K562 (cell line): Measurements from ENCODE around the gene NABP2. TPM values are rescaled to one million over a fixed set of nuclear protein-coding genes. Genes with fewer than 3 reads are reported as not detected.

Experiments used
- CBFA2T3 ChIP-seq: fragments of 450-650 bp; IDR thresholded peaks from 2 replicates; pipeline ENCODE4 v1.6.1; 2017
- CEBPZ ChIP-seq: fragments of 150-350 bp; IDR thresholded peaks from 2 replicates; pipeline ENCODE4 v1.6.1; 2014; ENCODE audit warnings: low read depth, mild to moderate bottlenecking, low read length, borderline replicate concordance
- ESRRA ChIP-seq: fragments of 450-650 bp; IDR thresholded peaks from 2 replicates; pipeline ENCODE4 v1.6.1; 2014; ENCODE audit warnings: low read depth, mild to moderate bottlenecking, moderate library complexity, borderline replicate concordance
- GMEB1 ChIP-seq: fragments of 250-450 bp; sonication (Bioruptor Pico); IDR thresholded peaks from 2 replicates; pipeline ENCODE4 v1.4.0; 2020; ENCODE audit warnings: mild to moderate bottlenecking
- GTF2A2 ChIP-seq: IDR thresholded peaks from 2 replicates; pipeline ENCODE4 v1.6.1; 2016; ENCODE audit warnings: mild to moderate bottlenecking, missing genetic modification characterization, missing compliant biosample characterization
- HDAC2 ChIP-seq: fragments of 450-650 bp; IDR thresholded peaks from 2 replicates; pipeline ENCODE4 v1.6.1; 2016; ENCODE audit warnings: mild to moderate bottlenecking
- HMG20B ChIP-seq: fragments of 250-450 bp; sonication (Bioruptor Pico); IDR thresholded peaks from 2 replicates; pipeline ENCODE4 v1.5.0; 2021; ENCODE audit warnings: mild to moderate bottlenecking
- KDM5B ChIP-seq: fragments of 200-600 bp; sonication (generic); IDR thresholded peaks from 2 replicates; pipeline ENCODE4 v1.6.1; 2012; ENCODE audit warnings: low read depth, mild to moderate bottlenecking, moderate library complexity, low read length, control low read depth, inconsistent platforms; ENCODE audit not compliant: insufficient replicate concordance
- MAFG ChIP-seq: fragments of 450-650 bp; conservative IDR thresholded peaks from 2 replicates; pipeline ENCODE4 v1.6.1; 2016; ENCODE audit warnings: missing genetic modification characterization, missing compliant biosample characterization
- MEF2D ChIP-seq: conservative IDR thresholded peaks from 2 replicates; pipeline ENCODE4 v1.6.1; 2016; ENCODE audit warnings: low read depth, missing genetic modification characterization, missing compliant biosample characterization
- NFE2L1 ChIP-seq: fragments of 450-650 bp; IDR thresholded peaks from 2 replicates; pipeline ENCODE4 v1.6.1; 2016; ENCODE audit warnings: missing genetic modification characterization, low read depth, mild to moderate bottlenecking, missing compliant biosample characterization, moderate library complexity, borderline replicate concordance
- NONO ChIP-seq, 2 experiments: fragments of 200-400 bp in 1 of 2; fragments of 450-650 bp in 1 of 2; formaldehyde crosslinking in 1 of 2; IDR thresholded peaks; 2 replicates each; pipeline ENCODE4 v1.6.1; 2017; ENCODE audit warnings: low read depth in 2 of 2, mild to moderate bottlenecking in 2 of 2, moderate library complexity in 2 of 2, low read length in 1 of 2
- SMARCA5 ChIP-seq: fragments of 450-650 bp; IDR thresholded peaks from 2 replicates; pipeline ENCODE4 v1.6.1; 2016
- SPI1 ChIP-seq: IDR thresholded peaks from 2 replicates; pipeline ENCODE4 v1.6.1; 2011; ENCODE audit warnings: low read depth, low read length, control low read depth, borderline replicate concordance
- THAP7 ChIP-seq: fragments of 250-450 bp; sonication (Bioruptor Pico); IDR thresholded peaks from 2 replicates; pipeline ENCODE4 v1.5.0; 2021
- U2AF2 ChIP-seq: fragments of 200-400 bp; formaldehyde crosslinking; optimal IDR thresholded peaks from 2 replicates; pipeline ENCODE3; 2017; ENCODE audit warnings: low read depth, mild to moderate bottlenecking, low read length
- ZBTB1 ChIP-seq: sonication (generic); formaldehyde crosslinking; IDR thresholded peaks from 2 replicates; pipeline ENCODE4 v1.8.1; 2023; ENCODE audit warnings: missing genetic modification reagents, low read depth, mild to moderate bottlenecking, borderline replicate concordance
- ZNF12 ChIP-seq: sonication (generic); formaldehyde crosslinking; IDR thresholded peaks from 2 replicates; pipeline ENCODE4 v1.4.0; 2020; ENCODE audit warnings: mild to moderate bottlenecking, missing genetic modification reagents
- ZNF146 ChIP-seq: IDR thresholded peaks from one replicate; pipeline ENCODE4 v1.6.1; 2018; ENCODE audit warnings: missing compliant biosample characterization; ENCODE audit not compliant: unreplicated experiment
- ZNF253 ChIP-seq: fragments of 250-450 bp; sonication (Bioruptor Pico); conservative IDR thresholded peaks from 2 replicates; pipeline ENCODE4 v1.6.1; 2021; ENCODE audit warnings: mild to moderate bottlenecking
- ZNF280B ChIP-seq: fragments of 250-450 bp; sonication (Bioruptor Pico); IDR thresholded peaks from 2 replicates; pipeline ENCODE4 v1.5.1; 2021; ENCODE audit warnings: mild to moderate bottlenecking
- ZNF785 ChIP-seq: fragments of 250-450 bp; sonication (Bioruptor Pico); IDR thresholded peaks from 2 replicates; pipeline ENCODE4 v1.4.0; 2020; ENCODE audit warnings: mild to moderate bottlenecking
- polyA plus RNA-seq, 8 experiments: library from polyadenylated mRNA; depleted of rRNA in 4 of 8; stranded (reverse) in 5 of 8; unstranded in 3 of 8; fragments of >200 nt; fragmentation: Nextera tagmentation in 2 of 8; fragmentation: Illumina TruSeq in 1 of 8; extraction: Ambion mirVana in 2 of 8; extraction: Trizol in 1 of 8; gene quantifications; 2 replicates each; pipeline versions ENCODE4 v1.2.1 to v1.2.3, GENCODE V29; 2011 to 2014; ENCODE audit warnings: inconsistent platforms in 1 of 8, missing spikeins in 1 of 8
- total RNA-seq, 7 experiments: library from RNA; depleted of rRNA in 6 of 7; stranded (reverse); fragments of >200 nt in 6 of 7; fragmentation: Illumina TruSeq in 2 of 7; extraction: Trizol in 2 of 7; gene quantifications; 2 replicates each; pipeline versions ENCODE4 v1.2.1 to v1.2.3, GENCODE V29; 2011 to 2021; ENCODE audit warnings: low replicate concordance in 1 of 7

Gene NABP2
- total and polyA plus RNA-seq, 9 of the 15 experiments (the other 6 are each of a cell fraction or from before 2014, with no cell fraction given): 11.3 to 60.6 (median 43.5) TPM

- TF ChIP-seq CEBPZ (no peak), MAFG (tag) (no peak), SPI1 (peak; percentile 57; the same call in 1 of the 2 replicates), ZNF785 (no peak), ZNF280B (CRISPR knock-in tag) (no peak), GMEB1 (no peak), NFE2L1 (tag) (no peak), HMG20B (CRISPR knock-in tag) (no peak), HDAC2 (peak; percentile 35; the same call in 1 of the 2 replicates), NONO (IDR thresholded peaks at IDR 0.05; ENCODE audit: low read depth in 2 of 2, low read length in 1 of 2) (no peak), GTF2A2 (tag) (no peak), ZNF146 (no peak), SMARCA5 (no peak), ZNF253 (CRISPR knock-in tag) (no peak), THAP7 (CRISPR knock-in tag) (no peak), ZBTB1 (CRISPR knock-in tag) (no peak), MEF2D (no peak), U2AF2 (no peak), KDM5B (peak; percentile 82), ZNF12 (no peak), ESRRA (peak; percentile 56; the same call in 1 of the 2 replicates), CBFA2T3 (no peak)
Observed at GRCh38 chr12:56221757-56222530, 2.2 kb upstream of the NABP2 start, which contains the start of gene RNF41 (continued).
